T-helper 22 cell (primary cell): ENCODE results near the gene IQSEC1.

Experiments
- DNase-seq: peaks from one replicate; pipeline ENCODE4 v3.0.0-alpha.2; 2020; ENCODE audit warnings: low read depth

Gene IQSEC1

GRCh38 chr3:12967606-12968351 lies 105.5 kb downstream of the IQSEC1 start:
- peak; percentile 83 for DNase-seq

GRCh38 chr3:12966847-12967605 lies 106.2 kb downstream of the IQSEC1 start:
- DNase-seq = no peak

GRCh38 chr3:12965999-12966846 lies 107.0 kb downstream of the IQSEC1 start:
- DNase-seq = no peak

GRCh38 chr3:12964711-12965612 lies 108.3 kb downstream of the IQSEC1 start:
- no peak for DNase-seq

- no peak for DNase-seq
Measured at GRCh38 chr3:12963922-12964701, 109.1 kb downstream of the IQSEC1 start.

- no peak for DNase-seq
Measured at GRCh38 chr3:12963231-12963896, 109.9 kb downstream of the IQSEC1 start.

- no peak for DNase-seq
Measured at GRCh38 chr3:12962292-12962691, 110.9 kb downstream of the IQSEC1 start.

GRCh38 chr3:12961697-12962036 lies 111.6 kb downstream of the IQSEC1 start:
- DNase-seq = no peak

GRCh38 chr3:12961007-12961696 lies 112.1 kb downstream of the IQSEC1 start:
- DNase-seq = no peak

- DNase-seq = no peak
Measured at GRCh38 chr3:12960497-12960896, 112.7 kb downstream of the IQSEC1 start.

GRCh38 chr3:12959838-12960378 lies 113.3 kb downstream of the IQSEC1 start:
- DNase-seq = no peak

- no peak for DNase-seq
Measured at GRCh38 chr3:12959410-12959809, 113.8 kb downstream of the IQSEC1 start.

GRCh38 chr3:12957824-12958792 lies 115.1 kb downstream of the IQSEC1 start:
- no peak for DNase-seq

- DNase-seq = no peak
Measured at GRCh38 chr3:12957339-12957738, 115.9 kb downstream of the IQSEC1 start.

GRCh38 chr3:12956316-12956660 lies 116.9 kb downstream of the IQSEC1 start:
- DNase-seq = no peak

GRCh38 chr3:12955651-12956315 lies 117.4 kb downstream of the IQSEC1 start:
- no peak for DNase-seq

GRCh38 chr3:12954891-12955650 lies 118.2 kb downstream of the IQSEC1 start:
- no peak for DNase-seq
